GM19351 (cell line): ENCODE measurements around the gene TTC31.

ENCODE experiments used
- ATAC-seq: cut with Tn5 transposase; IDR thresholded peaks from one replicate; pipeline ENCODE4 v1.9.1; 2021; ENCODE audit warnings: mild to moderate bottlenecking, moderate library complexity; ENCODE audit not compliant: unreplicated experiment

TTC31 gene

GRCh38 chr2:74503506-74504475 is 20.9 kb downstream of the TTC31 start:
- no peak for ATAC-seq

DNA sequence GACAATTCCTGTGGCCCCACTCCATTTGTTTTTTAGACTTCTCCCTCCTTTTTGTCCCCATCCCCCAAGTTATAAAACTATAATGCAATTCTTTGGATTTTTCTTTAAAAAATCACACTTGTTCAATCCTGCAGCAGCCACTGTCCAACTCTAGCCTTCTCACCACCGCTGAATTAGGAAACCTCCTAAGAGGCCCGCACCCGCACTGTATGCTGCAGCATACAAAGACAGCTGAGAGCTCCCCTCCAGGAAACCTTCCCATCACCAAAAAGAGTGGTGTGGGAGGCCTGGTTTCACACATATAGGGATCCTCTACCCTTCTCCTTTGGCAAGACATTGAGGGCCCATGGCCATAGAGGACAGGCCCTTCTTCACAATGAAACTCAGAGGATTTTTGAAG is 21.7 kb downstream of the TTC31 start:
- no peak for ATAC-seq

- no peak for ATAC-seq
These were observed 22.8 kb downstream of the TTC31 start for GRCh38 chr2:74505448-74506246.

DNA sequence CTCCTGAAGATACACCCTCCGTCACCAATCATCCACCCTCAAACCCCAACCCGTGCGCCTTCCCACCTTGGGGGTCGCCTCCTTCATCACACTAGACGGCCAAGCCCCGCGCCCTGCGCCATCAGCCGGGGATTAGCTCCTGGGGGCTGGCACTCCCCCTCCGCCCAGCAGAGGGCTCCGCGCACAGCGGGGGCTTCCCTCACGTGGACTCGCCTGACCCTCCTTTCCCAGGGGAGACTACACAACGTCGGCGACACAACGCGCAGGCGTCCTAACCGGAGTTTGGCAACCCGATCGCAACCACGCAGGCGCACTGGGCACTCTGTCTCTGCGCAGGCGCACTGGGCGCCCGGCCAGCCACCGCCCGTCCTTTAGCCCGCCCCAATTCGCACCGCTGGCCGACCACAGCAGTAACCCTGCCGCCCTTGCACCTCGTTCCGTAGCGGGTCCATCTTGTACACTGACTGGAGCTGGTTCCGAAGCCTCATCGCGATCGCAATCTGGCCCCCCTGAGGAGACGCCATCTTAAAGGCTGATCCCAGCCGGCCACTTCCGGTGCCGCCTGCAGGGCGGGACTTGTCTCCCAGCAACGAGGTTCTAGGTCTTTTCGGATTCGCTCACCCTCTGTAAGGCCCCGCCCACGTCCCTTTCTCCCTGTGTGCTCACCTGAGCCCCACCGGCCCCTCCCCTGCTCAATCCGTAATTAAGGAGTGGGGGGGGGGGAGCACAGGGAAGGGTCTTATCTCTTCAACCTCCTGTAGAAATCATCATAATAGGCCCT is 24.5 kb downstream of the TTC31 start, which contains the start of gene PCGF1:
PCGF1 (minus strand) TSS at position 551 of the 781 bp plus-strand sequence; CDS start at position 524, 27 bp downstream.
- ATAC-seq, result peak; percentile 90

DNA sequence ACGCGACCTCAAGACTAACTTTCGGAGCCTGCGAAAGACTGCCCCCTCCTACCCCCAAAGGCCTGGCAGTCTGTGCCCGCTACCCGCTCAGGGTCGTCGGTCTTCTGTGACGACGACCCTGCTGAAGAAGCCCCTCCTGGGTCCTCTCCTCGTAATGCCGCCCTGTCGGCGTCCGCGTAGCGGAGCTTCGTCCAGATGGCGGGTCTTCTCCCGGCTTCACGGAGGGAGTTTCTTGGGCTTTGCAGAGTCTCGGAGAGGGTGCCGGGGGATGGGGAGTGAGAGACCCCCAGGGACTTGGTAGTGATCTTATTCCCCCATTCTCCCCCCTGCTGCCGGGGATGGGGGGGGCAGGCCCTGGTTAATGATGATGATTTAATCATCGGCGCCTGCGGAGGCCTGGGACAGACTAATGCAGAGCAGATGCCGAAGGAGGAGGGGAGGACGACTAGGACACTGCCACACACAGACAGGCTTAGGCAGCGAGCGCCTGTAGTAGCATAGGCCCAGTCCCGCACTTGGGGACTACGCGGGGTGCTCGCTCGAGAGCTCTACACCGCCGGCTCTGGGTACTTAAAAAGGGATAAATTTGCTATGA is 25.1 kb downstream of the TTC31 start:
- ATAC-seq, result peak; percentile 16

GRCh38 chr2:74510272-74510671 is 27.4 kb downstream of the TTC31 start:
- ATAC-seq, result no peak

DNA sequence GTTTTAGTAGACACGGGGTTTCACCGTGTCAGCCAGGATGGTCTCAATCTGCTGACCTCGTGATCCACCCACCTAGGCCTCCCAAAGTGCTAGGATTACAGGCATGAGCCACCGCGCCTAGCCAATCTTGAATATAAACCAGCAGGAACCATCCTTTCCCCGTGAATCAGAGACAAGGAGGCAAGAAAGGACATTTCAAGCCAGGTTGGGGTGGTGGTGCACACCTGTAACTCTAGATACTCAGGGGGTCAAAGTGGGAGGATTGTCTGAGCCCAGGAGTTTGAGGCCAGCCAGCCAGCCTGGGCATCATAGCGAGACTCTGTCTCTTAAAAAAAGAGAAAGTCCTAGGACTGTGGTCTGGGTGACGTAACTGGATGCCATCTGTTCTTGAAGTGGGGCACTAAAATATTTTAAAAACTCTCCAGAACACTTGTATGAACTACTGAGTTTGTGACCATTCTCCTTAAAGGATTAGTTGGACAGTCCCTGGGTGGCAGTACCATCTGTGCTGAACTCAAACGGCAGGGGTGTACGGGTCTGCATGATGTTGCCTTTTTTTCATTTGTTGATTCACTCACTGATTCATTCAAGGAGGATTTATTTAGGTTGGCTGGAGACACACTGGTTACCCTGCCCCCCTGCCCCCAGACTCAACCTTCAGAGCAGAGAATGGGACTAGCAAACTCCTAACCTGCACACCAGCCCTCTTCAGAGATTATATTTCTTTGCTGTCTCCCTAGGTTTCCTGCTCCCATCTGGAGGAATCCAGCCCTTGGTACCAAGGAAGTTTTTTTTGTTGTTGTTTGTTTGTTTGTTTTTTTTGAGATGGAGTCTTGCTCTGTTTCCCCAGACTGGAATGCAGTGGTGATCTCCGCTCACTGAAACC is 28.5 kb downstream of the TTC31 start:
- ATAC-seq, result no peak

- no peak for ATAC-seq
These were observed 30.1 kb downstream of the TTC31 start for GRCh38 chr2:74512744-74513604.

DNA sequence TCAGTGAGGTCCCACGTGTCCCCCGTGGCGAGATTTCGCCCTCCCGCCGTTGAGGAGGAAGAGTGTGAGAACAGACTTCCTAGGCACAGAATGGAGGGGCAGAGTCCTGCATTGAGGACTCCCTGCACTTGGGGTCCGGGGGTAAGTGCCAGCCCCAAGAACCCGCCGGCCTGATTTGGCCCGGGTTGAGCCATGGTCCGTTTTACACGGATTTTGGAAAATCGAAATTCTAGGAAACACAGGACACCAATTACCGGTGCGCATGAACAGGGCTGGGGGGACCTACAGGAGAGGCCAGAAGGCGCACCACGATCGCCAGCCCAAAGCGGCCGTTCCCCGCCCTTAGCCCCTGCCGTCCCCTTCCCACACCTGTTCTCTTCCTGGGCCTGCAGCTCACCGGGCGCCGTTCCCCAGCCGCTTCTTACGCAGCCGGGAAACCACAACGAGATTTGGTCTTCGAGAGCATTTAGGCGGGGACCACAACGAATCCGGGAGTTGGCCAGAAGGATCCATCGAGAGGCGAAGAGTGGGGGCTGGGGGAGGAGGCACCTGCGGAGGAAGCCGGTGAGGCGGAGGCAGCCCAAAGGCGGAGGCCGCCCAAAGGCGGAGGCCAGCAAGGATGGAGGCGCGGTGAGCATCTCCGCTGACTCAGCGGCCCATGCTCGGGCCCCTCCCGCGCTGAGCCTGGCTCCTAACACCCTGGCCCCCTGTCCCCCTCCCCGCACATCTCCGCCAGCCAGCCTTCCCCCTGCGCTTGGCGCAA is 30.9 kb downstream of the TTC31 start:
- no peak for ATAC-seq

GRCh38 chr2:74514368-74515270 is 31.7 kb downstream of the TTC31 start, which contains the start of gene TLX2:
Gene TLX2, plus strand, starts transcription at chr2:74514450. Its CDS starts 357 bp downstream, at chr2:74514807.
- ATAC-seq, result no peak

GRCh38 chr2:74515271-74515980 is 32.5 kb downstream of the TTC31 start:
- ATAC-seq, result no peak

DNA sequence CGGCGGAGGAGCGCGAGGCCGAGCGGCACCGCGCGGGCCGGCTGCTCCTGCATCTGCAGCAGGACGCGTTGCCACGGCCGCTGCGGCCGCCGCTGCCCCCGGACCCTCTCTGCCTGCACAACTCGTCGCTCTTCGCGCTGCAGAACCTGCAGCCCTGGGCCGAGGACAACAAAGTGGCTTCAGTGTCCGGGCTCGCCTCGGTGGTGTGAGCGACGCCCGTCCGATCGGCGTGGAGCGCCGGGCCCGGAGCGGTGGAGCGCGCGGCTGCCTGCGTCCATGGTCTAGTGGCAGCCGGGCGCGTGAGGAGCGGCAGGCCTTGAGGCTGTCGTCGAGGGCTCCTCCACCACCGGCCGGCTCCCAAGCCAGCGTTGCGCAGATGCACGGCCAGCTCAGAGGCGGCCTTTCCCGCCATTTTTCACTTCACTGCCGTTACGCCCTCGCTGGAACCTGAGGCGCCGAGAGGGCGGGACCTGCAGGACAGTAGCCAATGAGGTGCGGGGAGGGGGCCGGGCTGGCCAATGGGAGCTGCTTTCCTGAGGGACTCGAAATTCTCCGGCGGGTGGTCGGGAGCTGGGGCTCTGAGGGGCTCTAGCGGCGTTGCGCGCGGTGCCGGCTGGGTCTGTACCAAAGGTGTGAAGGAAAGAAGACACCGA is 33.2 kb downstream of the TTC31 start:
- no peak for ATAC-seq

DNA sequence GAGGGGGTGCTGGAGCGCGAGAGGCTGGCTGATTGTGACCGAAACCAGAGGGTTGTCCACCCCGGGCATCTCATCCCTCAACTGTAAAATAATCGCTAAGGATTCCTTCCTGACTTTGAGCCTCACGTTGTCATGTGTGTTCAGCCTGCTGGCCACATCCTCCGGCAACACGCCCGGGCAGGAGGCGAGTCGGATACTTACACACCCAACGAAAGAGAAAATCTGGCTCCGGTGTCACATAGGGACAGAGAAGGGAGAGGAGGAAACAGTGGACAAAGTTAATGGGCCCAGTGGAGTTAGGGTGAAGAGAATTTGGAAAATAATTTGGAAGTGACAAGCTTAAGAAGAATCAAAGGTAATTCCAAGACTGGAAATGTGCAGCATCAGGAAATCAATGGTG is 33.8 kb downstream of the TTC31 start:
- ATAC-seq, result no peak

GRCh38 chr2:74522516-74522915 is 39.6 kb downstream of the TTC31 start:
- no peak for ATAC-seq

GRCh38 chr2:74524005-74524404 is 41.1 kb downstream of the TTC31 start:
- ATAC-seq, result no peak
